C4-2B (cell line): Measurements from ENCODE around the gene STEAP1B.

ENCODE experiments used
- ZFX ChIP-seq: fragments of 450-650 bp; IDR thresholded peaks from 2 replicates; pipeline ENCODE4 v1.6.1; 2017
- TF ChIP-seq, protein P1 (sequence below): fragments of 450-650 bp; conservative IDR thresholded peaks from 2 replicates; pipeline ENCODE4 v1.5.1; 2017; ENCODE audit warnings: mild to moderate bottlenecking

DNA sequence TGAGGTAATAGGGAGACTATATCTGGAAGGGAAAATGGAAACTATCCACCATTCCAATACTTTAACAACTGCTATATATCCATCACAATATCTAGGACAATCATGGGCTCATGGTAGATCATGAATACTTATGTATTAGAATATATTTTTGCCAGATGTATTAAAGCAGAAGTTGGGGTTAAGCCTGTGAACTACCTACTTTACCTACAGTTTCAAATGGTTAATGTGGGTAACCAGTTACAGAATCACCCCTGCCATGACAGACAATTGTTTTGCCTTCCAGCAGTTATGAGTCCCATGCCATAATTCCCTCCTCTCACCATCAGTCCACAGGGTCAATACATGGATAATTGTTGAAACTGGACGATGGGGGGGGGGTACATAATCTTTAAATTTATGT lies 113.1 kb downstream of the STEAP1B start:
- TF ChIP-seq, protein P1, sequence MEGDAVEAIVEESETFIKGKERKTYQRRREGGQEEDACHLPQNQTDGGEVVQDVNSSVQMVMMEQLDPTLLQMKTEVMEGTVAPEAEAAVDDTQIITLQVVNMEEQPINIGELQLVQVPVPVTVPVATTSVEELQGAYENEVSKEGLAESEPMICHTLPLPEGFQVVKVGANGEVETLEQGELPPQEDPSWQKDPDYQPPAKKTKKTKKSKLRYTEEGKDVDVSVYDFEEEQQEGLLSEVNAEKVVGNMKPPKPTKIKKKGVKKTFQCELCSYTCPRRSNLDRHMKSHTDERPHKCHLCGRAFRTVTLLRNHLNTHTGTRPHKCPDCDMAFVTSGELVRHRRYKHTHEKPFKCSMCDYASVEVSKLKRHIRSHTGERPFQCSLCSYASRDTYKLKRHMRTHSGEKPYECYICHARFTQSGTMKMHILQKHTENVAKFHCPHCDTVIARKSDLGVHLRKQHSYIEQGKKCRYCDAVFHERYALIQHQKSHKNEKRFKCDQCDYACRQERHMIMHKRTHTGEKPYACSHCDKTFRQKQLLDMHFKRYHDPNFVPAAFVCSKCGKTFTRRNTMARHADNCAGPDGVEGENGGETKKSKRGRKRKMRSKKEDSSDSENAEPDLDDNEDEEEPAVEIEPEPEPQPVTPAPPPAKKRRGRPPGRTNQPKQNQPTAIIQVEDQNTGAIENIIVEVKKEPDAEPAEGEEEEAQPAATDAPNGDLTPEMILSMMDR = no peak
- no peak for TF ChIP-seq ZFX
